Smooth muscle cell (in vitro differentiated cells): ENCODE measurements around the gene ARHGEF6. TPM values are rescaled to one million over a fixed set of nuclear protein-coding genes. Genes with fewer than 3 reads are reported as not detected.

Source experiments
- DNase-seq: peaks from one replicate; lab custom pipeline; 2025; ENCODE audit not compliant: unreplicated experiment; lab: John Stamatoyannopoulos, UW
- H2AFZ ChIP-seq: fragments of 200-600 bp; sonication (generic); 2 replicates; pipeline ENCODE4 v1.6.0; 2016; ENCODE audit warnings: antibody characterized with exemption, low read depth, mild to moderate bottlenecking
- H3F3A ChIP-seq: fragments of 200-600 bp; sonication (generic); 2 replicates; pipeline ENCODE4 v1.6.0; 2017; ENCODE audit warnings: antibody characterized with exemption, low read depth
- H3K27ac ChIP-seq: fragments of 200-600 bp; sonication (generic); 2 replicates; pipeline ENCODE4 v1.5.1; 2016; ENCODE audit warnings: low read depth, mild to moderate bottlenecking
- H3K27me3 ChIP-seq: fragments of 200-600 bp; sonication (generic); 2 replicates; pipeline ENCODE4 v1.6.1; 2016; ENCODE audit warnings: low read depth, mild to moderate bottlenecking
- H3K36me3 ChIP-seq: fragments of 200-600 bp; sonication (generic); 2 replicates; pipeline ENCODE4 v1.5.1; 2016; ENCODE audit warnings: low read depth
- H3K4me1 ChIP-seq: fragments of 200-600 bp; sonication (generic); 2 replicates; pipeline ENCODE4 v1.5.1; 2016; ENCODE audit warnings: low read depth
- H3K4me2 ChIP-seq: fragments of 200-600 bp; sonication (generic); 2 replicates; pipeline ENCODE4 v1.6.0; 2016; ENCODE audit warnings: mild to moderate bottlenecking
- H3K4me3 ChIP-seq: fragments of 200-600 bp; sonication (generic); 2 replicates; pipeline ENCODE4 v1.5.1; 2016; ENCODE audit warnings: mild to moderate bottlenecking
- H3K79me2 ChIP-seq: fragments of 200-600 bp; sonication (generic); 2 replicates; pipeline ENCODE4 v1.6.0; 2016; ENCODE audit warnings: low read depth, mild to moderate bottlenecking
- H3K9ac ChIP-seq: fragments of 200-600 bp; sonication (generic); 2 replicates; pipeline ENCODE4 v1.6.0; 2016; ENCODE audit warnings: low read depth
- H3K9me3 ChIP-seq: fragments of 200-600 bp; sonication (generic); replicated peaks from 2 replicates; pipeline ENCODE4 v1.5.1; 2016; ENCODE audit warnings: low read depth
- H4K20me1 ChIP-seq: fragments of 200-600 bp; sonication (generic); 2 replicates; pipeline ENCODE4 v1.6.0; 2016; ENCODE audit warnings: low read depth
- CTCF ChIP-seq: fragments of 200-600 bp; sonication (generic); IDR thresholded peaks from 2 replicates; pipeline ENCODE4 v1.5.1; 2017; ENCODE audit warnings: borderline replicate concordance, mild to moderate bottlenecking, antibody characterized with exemption; ENCODE audit not compliant: insufficient read depth, poor library complexity, severe bottlenecking
- WGBS: methylation state at CpG from one replicate; pipeline ENCODE4 v1.1.7; 2016; ENCODE audit warnings: low lambda C conversion rate; 5-methylcytosine and 5-hydroxymethylcytosine counted together
- polyA plus RNA-seq: library from polyadenylated mRNA; unstranded; fragments of >200 nt; fragmentation: Nextera tagmentation; extraction: Ambion mirVana; gene quantifications from 2 replicates; pipeline ENCODE4 v1.2.1, GENCODE V29; 2016
- total RNA-seq: library from RNA; depleted of rRNA; stranded (reverse); fragments of >200 nt; gene quantifications from 2 replicates; pipeline ENCODE4 v1.2.3, GENCODE V29; 2014

ARHGEF6 gene
- total and polyA plus RNA-seq, 2 experiments from 2014 or later, result 2.9 to 4.5 TPM

GRCh38 chrX:136639506-136640176 is 141.1 kb downstream of the ARHGEF6 start:
- Histone ChIP-seq H3K79me2 (no peaks in the 10 kb centered on the region), H3K36me3 (no peaks in the 10 kb centered on the region), H3F3A (no peaks in the 10 kb centered on the region), H3K4me3 (no peak overlapping the region), H4K20me1 (no peaks in the 10 kb centered on the region), H2AFZ (no peak overlapping the region), H3K4me1 (peaks cover 7% of the 10 kb centered on the region), H3K9ac (no peak overlapping the region), H3K27ac (no peak overlapping the region), H3K9me3 (no peaks in the 10 kb centered on the region), H3K4me2 (no peak overlapping the region), H3K27me3 (no peaks in the 10 kb centered on the region)
- no peak for DNase-seq
- WGBS, result 69% methylated on average over 8 of the region's 8 CpGs
- no peak for TF ChIP-seq CTCF

- H3K4me1 ChIP-seq, result peaks cover 8% of the 10 kb centered on the region
- H3K4me2 ChIP-seq, result no peak overlapping the region
- H3K36me3 ChIP-seq, result no peaks in the 10 kb centered on the region
- no peak for DNase-seq
- H3K9me3 ChIP-seq, result no peaks in the 10 kb centered on the region
- no peak overlapping the region for H2AFZ ChIP-seq
- TF ChIP-seq CTCF, result no peak
- no peaks in the 10 kb centered on the region for H3K27me3 ChIP-seq
- H3K79me2 ChIP-seq, result no peaks in the 10 kb centered on the region
- no peak overlapping the region for H3K9ac ChIP-seq
- 29% methylated on average over 1 of the region's 3 CpGs for WGBS
- no peaks in the 10 kb centered on the region for H3F3A ChIP-seq
- no peak overlapping the region for H3K27ac ChIP-seq
- no peak overlapping the region for H3K4me3 ChIP-seq
- no peaks in the 10 kb centered on the region for H4K20me1 ChIP-seq
Observed at GRCh38 chrX:136636121-136636520, 144.6 kb downstream of the ARHGEF6 start.

GRCh38 chrX:136635235-136635634 is 145.5 kb downstream of the ARHGEF6 start:
- Histone ChIP-seq H2AFZ (no peak overlapping the region), H4K20me1 (no peaks in the 10 kb centered on the region), H3K4me3 (no peak overlapping the region), H3K36me3 (no peaks in the 10 kb centered on the region), H3K79me2 (no peaks in the 10 kb centered on the region), H3K9me3 (no peaks in the 10 kb centered on the region), H3K27me3 (no peaks in the 10 kb centered on the region), H3F3A (no peaks in the 10 kb centered on the region), H3K27ac (no peak overlapping the region), H3K4me1 (peaks cover 8% of the 10 kb centered on the region), H3K9ac (no peak overlapping the region), H3K4me2 (no peak overlapping the region)
- 84% methylated on average over 6 of the region's 6 CpGs for WGBS
- no peak for TF ChIP-seq CTCF
- DNase-seq, result no peak

- Histone ChIP-seq H4K20me1 (no peaks in the 10 kb centered on the region), H3K4me1 (peaks cover 8% of the 10 kb centered on the region), H3K4me2 (no peak overlapping the region), H3K36me3 (no peaks in the 10 kb centered on the region), H3F3A (no peaks in the 10 kb centered on the region), H3K9ac (no peak overlapping the region), H3K27me3 (no peaks in the 10 kb centered on the region), H3K4me3 (no peak overlapping the region), H3K9me3 (no peaks in the 10 kb centered on the region), H2AFZ (no peak overlapping the region), H3K79me2 (no peaks in the 10 kb centered on the region), H3K27ac (no peak overlapping the region)
- 32% methylated on average over 1 of the region's 1 CpG for WGBS
- no peak for DNase-seq
- no peak for TF ChIP-seq CTCF
Observed at GRCh38 chrX:136630881-136631280, 149.9 kb downstream of the ARHGEF6 start.
